ENCODE measurements around the gene YEATS2.

The YEATS2 gene

DNA sequence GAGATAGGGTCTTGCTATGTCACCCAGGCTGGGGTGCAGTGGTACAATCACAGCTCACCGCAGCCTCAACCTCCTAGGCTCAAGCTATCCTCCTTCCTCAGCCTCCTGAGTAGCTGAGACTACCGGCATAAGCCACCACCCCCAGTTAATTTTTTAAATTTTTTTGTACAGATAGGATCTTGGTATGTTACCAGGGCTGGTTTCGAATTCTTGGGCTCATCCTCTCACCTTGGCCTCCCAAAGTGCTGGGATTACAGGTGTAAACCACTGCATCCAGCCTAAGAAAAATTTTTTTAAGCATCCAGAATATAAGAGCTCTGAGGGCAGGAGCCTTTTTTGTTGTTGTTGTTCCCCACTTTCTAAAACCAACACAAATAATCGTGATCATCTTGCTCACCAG lies 142.2 kb downstream of the YEATS2 start:
- Histone ChIP-seq H3K4me3 (ENCODE audit: low read length) (no peak overlapping the region), H3K27ac (ENCODE audit: low read depth, low read length) (no peak overlapping the region), H3K4me1 (ENCODE audit: control insufficient read depth, insufficient read depth, low read length) (no peaks in the 10 kb centered on the region), H3K27me3 (ENCODE audit: control insufficient read depth, insufficient read depth, low read length) (no peaks in the 10 kb centered on the region), H3K36me3 (ENCODE audit: control insufficient read depth, insufficient read depth, low read length) (peaks cover 20% of the 10 kb centered on the region), H3K9ac (ENCODE audit: low read length) (no peak overlapping the region)

GRCh38 chr3:183844606-183845005 lies 147.0 kb downstream of the YEATS2 start:
- H3K27ac ChIP-seq (ENCODE audit: low read depth, low read length): no peak overlapping the region
- peaks cover 16% of the 10 kb centered on the region for H3K36me3 ChIP-seq (ENCODE audit: control insufficient read depth, insufficient read depth, low read length)

GRCh38 chr3:183845090-183845489 lies 147.5 kb downstream of the YEATS2 start:
- Histone ChIP-seq H3K27ac (ENCODE audit: low read depth, low read length) (no peak overlapping the region), H3K9ac (ENCODE audit: low read length) (no peak overlapping the region), H3K4me3 (ENCODE audit: low read length) (no peak overlapping the region), H3K27me3 (ENCODE audit: control insufficient read depth, insufficient read depth, low read length) (no peaks in the 10 kb centered on the region), H3K4me1 (ENCODE audit: control insufficient read depth, insufficient read depth, low read length) (no peaks in the 10 kb centered on the region), H3K36me3 (ENCODE audit: control insufficient read depth, insufficient read depth, low read length) (peaks cover 12% of the 10 kb centered on the region)

More at GRCh38 chr3:183844606-183845005, 147.0 kb downstream of the YEATS2 start:
- Histone ChIP-seq H3K9ac (ENCODE audit: low read length) (no peak overlapping the region), H3K27me3 (ENCODE audit: control insufficient read depth, insufficient read depth, low read length) (no peaks in the 10 kb centered on the region), H3K4me1 (ENCODE audit: control insufficient read depth, insufficient read depth, low read length) (no peaks in the 10 kb centered on the region), H3K4me3 (ENCODE audit: low read length) (no peak overlapping the region)

DNA sequence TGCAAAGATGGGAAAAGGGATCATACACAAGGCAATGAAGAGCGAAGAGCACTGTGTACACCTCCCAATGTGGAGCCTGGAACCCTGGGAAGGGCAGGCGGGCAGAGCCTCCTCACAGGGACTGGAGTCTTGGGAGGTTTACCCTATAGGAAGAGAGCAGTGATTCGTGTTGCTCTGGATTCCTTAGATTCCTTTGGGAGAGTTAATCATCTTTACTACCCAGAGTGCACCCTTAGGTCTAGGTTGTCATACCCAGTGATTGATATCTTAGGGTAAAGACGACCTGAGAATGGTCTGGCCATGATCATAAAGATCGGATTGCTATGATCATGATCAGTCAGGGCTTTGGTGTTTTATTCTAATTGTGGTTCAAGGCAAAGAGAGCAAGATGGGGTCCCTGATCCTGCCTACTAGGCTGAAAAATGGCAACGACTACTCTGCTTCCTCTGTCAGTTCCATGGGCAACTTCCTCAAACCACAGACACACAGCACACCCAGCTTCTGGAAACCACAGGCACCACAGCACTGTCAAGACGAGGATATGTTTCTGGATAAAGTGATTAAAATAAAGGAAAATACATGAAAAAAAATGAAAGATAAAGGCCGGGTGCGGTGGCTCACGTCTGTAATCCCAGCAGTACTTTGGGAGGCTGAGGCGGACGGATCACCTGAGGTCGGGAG lies 148.2 kb downstream of the YEATS2 start:
- Histone ChIP-seq H3K27ac (ENCODE audit: low read depth, low read length) (no peak overlapping the region), H3K27me3 (ENCODE audit: control insufficient read depth, insufficient read depth, low read length) (no peaks in the 10 kb centered on the region), H3K9ac (ENCODE audit: low read length) (no peak overlapping the region), H3K36me3 (ENCODE audit: control insufficient read depth, insufficient read depth, low read length) (peaks cover 10% of the 10 kb centered on the region), H3K4me3 (ENCODE audit: low read length) (no peak overlapping the region), H3K4me1 (ENCODE audit: control insufficient read depth, insufficient read depth, low read length) (no peaks in the 10 kb centered on the region)

DNA sequence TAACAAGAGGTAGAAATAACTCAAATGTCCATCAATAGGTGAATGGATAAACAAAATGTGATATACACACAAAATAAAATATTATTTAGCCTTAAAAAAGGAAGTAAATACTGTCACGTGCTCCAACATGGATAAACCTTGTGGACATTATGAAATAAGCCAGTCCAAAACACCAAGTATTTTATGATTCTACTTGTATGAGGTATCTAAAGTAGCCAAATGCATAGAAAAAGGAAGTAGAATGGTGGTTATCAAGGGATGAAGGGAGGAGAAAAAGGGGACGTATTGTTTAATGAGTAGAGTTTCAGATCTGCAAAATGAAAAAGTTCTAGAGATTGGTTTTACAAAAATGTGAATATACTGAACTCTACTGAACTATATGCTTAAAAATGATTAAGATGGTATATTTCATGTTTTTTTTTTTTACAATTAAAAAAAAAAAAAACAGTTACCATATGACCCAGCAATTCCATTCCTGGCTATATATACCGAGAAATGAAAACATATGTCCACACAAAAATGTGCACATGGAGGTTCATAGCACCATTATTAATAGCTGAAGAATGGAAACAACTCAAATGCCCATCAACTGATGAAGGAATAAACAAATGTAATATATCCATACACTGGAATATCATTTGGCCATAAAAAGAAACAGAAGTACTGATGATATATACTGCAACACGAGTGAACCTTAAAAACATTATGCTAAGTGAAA lies 156.9 kb downstream of the YEATS2 start:
- Histone ChIP-seq H3K36me3 (ENCODE audit: control insufficient read depth, insufficient read depth, low read length) (peaks cover 10% of the 10 kb centered on the region), H3K27ac (ENCODE audit: low read depth, low read length) (no peak overlapping the region), H3K4me3 (ENCODE audit: low read length) (no peak overlapping the region), H3K27me3 (ENCODE audit: control insufficient read depth, insufficient read depth, low read length) (no peaks in the 10 kb centered on the region), H3K9ac (ENCODE audit: low read length) (no peak overlapping the region), H3K4me1 (ENCODE audit: control insufficient read depth, insufficient read depth, low read length) (no peaks in the 10 kb centered on the region)

DNA sequence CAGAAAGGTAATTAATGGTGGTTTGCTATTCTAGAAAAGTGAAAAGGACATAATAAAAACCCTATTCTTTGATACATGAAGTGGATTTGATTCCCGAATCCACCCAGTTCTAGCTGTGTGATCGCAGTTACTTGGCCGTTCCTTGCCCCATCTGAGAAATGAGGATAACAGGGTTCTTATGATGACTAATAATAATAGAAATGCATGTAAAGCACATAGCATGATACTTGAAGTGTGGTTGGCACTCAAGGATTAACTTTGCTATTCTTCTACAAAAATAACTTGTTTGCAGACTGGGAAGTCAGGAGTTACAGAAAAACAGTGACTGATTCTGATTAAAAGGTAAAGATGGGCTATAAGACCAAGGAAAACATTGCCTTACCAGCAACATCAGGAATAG lies 160.3 kb downstream of the YEATS2 start:
- no peak overlapping the region for H3K4me3 ChIP-seq (ENCODE audit: low read length)
- H3K9ac ChIP-seq (ENCODE audit: low read length): no peak overlapping the region
- no peak overlapping the region for H3K27ac ChIP-seq (ENCODE audit: low read depth, low read length)
- H3K27me3 ChIP-seq (ENCODE audit: control insufficient read depth, insufficient read depth, low read length): no peaks in the 10 kb centered on the region
- H3K36me3 ChIP-seq (ENCODE audit: control insufficient read depth, insufficient read depth, low read length): peaks cover 9% of the 10 kb centered on the region
- no peaks in the 10 kb centered on the region for H3K4me1 ChIP-seq (ENCODE audit: control insufficient read depth, insufficient read depth, low read length)
